WI38 (cell line): ENCODE measurements around the gene ADAMTS9.

Experiments
- H3K4me3 ChIP-seq: 2 replicates; pipeline ENCODE4 v1.5.1; 2011; ENCODE audit warnings: low read depth, mild to moderate bottlenecking, control low read depth, low read length
- CTCF ChIP-seq: IDR thresholded peaks from 2 replicates; pipeline ENCODE4 v1.5.1; 2012; ENCODE audit warnings: low read depth, mild to moderate bottlenecking, control low read depth, low read length

ADAMTS9 gene

GRCh38 chr3:64696896-64697295 is 9.1 kb upstream of the ADAMTS9 start:
- no peak overlapping the region for H3K4me3 ChIP-seq
- no peak for TF ChIP-seq CTCF

GRCh38 chr3:64694114-64694513 is 6.3 kb upstream of the ADAMTS9 start:
- H3K4me3 ChIP-seq, result no peak overlapping the region
- TF ChIP-seq CTCF, result no peak

- TF ChIP-seq CTCF, result no peak
- no peak overlapping the region for H3K4me3 ChIP-seq
These were observed 5.2 kb upstream of the ADAMTS9 start for GRCh38 chr3:64693031-64693430.

GRCh38 chr3:64691051-64691450 is 3.3 kb upstream of the ADAMTS9 start:
- TF ChIP-seq CTCF, result no peak
- no peak overlapping the region for H3K4me3 ChIP-seq

GRCh38 chr3:64687086-64687780 is 567 bp downstream of the ADAMTS9 start:
- TF ChIP-seq CTCF, result no peak
- peak overlapping the region; percentile 35 for H3K4me3 ChIP-seq

- no peak for TF ChIP-seq CTCF
- peak overlapping the region; percentile 44 for H3K4me3 ChIP-seq
These were observed 1.3 kb downstream of the ADAMTS9 start for GRCh38 chr3:64686446-64686908.

- peak overlapping the region; percentile 44 for H3K4me3 ChIP-seq
- TF ChIP-seq CTCF, result no peak
These were observed 1.9 kb downstream of the ADAMTS9 start for GRCh38 chr3:64685800-64686445.
